ENCODE measurements around the gene ODC1. TPM values are rescaled to one million over a fixed set of nuclear protein-coding genes. Genes with fewer than 3 reads are reported as not detected.

ODC1 gene
- total RNA-seq, 1 donor from 2014 or later = 103 TPM

DNA sequence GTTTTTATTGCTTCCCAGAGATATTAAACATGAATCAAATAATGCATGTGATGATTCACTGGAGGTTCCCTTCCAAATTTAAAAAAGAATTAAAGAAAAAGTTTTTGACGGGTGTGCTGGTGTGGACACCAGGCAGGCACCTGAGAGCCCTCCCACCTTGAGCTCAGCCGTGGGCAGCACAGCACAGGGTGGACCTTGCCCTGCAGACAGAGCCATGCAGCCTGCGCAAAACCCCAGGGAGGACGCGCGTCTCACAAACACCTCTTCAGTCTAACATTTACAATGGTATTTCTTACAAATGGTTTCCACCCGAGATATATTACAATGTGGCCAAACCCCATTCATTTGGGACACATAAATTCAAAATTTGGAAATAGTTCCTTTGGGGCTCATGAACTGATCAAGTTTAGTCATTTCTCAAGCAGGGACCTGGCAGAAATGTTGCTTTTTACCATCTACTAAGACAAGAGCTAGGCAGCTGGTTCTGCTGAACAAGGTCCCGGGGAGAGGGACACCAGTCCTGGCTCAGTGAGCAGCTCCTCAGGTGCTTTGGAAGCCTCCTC is 45.4 kb downstream of the ODC1 start:
- no peak for DNase-seq (ENCODE audit: extremely low read depth, low read depth, low spot score)

DNA sequence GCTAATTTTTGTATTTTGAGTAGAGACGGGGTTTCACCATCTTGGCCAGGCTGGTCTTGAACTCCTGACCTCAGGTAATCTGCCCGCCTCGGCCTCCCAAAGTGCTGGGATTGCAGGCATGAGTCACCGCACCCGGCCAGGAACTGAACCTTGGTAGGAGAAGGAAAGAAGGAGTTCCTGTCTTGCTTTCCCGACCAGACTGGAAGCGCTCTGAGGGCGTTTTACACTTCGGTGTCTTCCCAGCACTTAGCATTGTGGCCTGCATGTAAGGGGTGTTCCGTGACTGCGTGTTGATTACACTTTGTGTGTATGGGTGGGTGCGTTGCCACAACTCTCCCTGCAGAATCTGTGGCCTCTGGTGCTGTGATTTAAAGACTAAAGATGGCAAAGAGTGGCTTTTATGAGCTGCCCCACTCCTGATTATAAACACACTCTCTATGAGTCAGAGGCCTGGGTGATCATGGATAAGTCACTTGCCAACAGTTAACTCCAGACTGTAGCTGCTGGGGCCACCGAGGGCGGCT is 46.0 kb downstream of the ODC1 start:
- no peak for DNase-seq (ENCODE audit: extremely low read depth, low read depth, low spot score)

DNA sequence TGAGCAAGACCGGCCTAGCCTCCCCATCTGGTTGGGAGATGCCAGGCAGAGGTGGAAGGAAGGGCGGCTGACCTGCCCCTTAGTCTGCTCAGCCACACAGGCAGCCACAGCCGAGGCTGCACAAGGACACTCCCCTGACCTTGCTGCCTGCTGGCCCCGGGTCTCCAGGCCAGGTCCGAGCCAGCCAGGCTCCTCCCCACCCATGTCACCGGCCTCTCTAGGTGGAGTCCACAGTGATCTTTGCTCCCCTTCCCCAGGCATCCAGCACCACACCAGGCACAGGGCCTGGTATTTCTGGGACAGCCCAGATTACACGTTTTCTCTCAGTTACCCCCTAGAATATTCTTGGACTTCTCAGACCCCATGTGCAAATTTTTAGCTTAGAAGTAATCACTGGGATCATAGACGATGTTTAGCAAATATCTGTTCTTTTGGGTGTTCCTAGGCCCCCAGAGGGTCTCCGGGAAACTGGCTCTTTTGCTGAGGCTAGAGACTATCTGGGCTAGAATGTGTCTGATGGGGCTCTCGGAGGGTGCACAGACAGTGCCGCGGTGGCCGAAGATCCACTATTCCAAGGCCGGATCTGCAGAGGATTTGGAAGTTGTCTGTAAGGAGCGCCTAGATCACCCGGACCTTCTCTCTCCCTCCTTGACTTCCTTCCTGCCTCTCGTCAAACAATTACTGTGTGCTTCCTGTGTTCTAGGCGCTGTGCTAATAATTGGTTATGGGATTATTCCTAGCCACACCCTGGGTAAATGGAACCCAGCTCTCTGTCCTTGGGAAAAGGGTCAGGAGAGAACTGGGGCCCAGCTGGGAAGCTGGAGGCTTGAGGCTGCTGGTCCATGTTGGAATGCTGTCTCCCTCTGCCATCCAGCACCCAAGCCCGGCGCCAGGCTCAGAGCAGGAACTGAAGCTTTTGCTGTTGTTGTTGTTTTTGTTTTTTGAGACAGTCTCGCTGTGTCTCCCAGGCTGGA is 46.9 kb downstream of the ODC1 start:
- DNase-seq (ENCODE audit: extremely low read depth, low read depth, low spot score) = no peak

DNA sequence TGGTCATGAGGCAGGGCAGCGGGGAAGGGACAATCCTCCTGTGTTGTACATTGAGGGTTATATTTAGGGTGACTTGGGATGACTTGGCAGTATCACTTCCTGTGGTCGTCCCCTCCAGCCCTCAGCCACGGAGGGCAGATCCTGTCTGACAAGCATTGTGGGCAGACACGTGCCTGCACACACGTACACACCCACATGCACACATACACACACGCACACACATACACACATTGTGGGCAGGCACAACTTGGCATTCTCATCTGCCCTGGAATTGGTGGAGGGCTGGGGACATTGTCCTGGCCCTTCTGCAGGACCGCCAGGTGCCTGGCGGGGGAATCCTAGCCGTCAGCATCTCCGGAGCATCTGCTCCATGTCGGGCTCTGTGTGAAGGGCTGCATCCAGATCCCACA is 47.6 kb downstream of the ODC1 start:
- no peak for DNase-seq (ENCODE audit: extremely low read depth, low read depth, low spot score)

DNA sequence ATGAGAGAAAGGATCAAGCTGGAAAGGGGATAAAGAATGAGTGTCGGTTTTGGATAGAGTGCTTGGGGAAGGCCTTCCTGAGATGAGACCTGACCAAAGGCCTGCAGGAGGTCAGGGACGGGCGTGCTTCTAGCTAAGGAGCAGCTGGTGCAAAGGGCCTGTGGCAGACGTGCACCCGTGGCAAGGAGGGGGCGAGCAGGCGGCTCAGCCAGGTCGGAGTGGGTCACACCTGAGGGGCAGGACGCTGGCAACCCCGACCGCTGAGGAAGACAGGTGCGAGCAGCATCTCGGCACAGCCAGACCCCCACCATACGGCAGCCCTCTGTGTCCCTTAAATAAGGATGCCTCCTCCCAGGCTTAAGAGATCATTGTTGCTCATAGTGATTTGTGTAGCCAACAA is 48.1 kb downstream of the ODC1 start:
- DNase-seq (ENCODE audit: extremely low read depth, low read depth, low spot score) = no peak

DNA sequence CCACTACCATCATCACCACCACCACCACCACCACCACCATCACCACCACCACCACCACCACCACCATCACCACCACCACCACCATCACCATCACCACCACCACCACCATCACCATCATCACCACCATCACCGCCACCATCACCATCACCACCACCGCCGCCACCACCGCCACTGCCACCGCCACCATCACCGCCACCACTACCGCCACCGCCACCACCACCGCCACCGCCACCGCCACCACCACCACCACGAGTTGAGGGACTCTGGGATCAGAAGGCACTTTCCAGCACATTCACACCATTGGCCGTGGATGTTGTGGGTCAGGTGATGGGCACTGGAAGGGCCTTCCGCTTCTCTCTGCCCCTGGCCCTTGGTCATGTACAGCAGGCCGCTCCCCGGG is 48.8 kb downstream of the ODC1 start:
- no peak for DNase-seq (ENCODE audit: extremely low read depth, low read depth, low spot score)

DNA sequence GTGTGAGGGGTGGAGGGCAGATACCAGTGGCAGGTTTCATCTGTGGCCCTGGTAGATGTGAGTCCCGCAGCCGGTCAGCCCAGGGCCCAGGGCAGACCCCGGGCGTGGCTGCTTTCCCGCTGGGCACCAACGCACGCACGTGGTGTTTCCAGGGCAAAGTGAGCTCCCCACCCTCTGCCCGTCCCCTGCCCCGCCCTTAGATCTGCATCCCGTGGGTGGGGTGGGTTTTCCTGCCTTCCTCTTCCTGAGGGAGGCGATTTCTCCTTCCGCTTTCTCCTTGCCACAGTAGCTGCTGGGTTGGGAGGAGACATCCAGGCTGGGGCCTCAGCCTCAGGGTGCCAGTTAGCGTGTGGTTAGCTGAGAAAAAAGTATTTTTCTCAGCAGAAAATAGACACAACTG is 49.6 kb downstream of the ODC1 start:
- no peak for DNase-seq (ENCODE audit: extremely low read depth, low read depth, low spot score)

DNA sequence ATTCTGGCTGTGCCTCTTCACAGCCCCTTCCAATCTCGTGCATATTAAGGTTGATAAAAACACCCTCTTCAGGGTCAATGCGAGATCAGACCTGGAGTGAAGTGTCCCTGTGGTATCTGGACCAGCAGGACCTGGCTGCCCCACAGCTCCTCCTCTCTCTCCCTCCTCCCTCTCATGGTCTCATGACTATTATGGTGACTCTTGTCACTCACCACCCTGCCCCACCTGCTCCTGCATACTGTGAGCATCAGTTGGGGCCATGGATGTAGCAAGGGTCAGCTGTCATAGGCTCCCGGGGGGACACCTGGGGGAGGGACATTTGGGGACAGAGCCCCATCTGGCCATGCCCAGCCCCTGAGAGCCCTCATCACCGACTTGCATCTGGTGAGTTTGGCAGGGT is 50.2 kb downstream of the ODC1 start:
- DNase-seq (ENCODE audit: extremely low read depth, low read depth, low spot score) = no peak

DNA sequence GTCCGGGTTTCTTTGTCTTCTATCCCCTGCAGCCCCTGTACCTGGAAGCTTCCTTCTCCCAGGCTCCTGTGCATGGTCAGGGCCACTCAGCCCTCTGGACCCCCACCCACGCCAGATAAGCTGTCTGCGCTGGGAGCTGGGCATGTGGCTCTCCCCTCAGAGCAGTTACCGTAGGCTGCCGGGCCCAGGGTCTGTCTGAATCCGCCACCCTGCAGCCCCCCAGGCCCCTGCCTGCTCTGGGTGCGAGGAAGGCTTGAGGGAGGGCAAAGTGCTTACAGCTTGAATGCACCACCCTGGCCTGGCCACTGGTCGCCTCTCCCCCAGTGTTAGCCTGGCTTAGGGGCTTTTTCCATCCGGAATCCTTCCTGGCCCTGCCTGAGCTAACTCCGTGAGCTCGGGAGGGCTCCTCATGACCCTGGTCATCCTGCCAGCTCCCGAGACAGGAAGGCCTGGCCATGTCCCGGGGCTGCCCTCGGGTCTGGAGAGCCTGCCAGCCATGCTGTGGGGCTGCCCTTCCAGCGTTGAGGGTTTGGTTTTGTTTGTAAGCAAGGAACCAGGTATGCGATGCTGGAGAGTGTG is 50.7 kb downstream of the ODC1 start:
- no peak for DNase-seq (ENCODE audit: extremely low read depth, low read depth, low spot score)

DNA sequence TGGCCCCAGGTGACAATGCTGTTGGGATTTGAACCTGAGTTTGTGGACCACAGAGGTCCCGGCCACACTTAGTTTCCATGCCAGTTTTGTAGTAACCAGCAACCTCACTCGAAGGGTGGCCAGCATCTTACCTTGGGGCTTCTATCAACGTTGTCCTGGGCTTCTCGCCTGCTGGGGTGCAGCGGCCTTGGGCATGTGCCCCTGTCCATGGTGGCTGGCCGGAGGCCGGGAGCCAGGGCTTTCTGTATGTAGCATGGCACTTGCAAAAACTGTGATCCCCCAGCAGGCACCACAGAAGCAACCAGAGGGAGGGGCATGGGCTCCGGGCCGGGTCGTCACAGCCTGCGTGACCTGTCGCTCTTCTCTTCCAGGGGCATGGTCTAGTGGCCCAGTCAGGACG is 51.7 kb downstream of the ODC1 start:
- DNase-seq (ENCODE audit: extremely low read depth, low read depth, low spot score) = no peak

DNA sequence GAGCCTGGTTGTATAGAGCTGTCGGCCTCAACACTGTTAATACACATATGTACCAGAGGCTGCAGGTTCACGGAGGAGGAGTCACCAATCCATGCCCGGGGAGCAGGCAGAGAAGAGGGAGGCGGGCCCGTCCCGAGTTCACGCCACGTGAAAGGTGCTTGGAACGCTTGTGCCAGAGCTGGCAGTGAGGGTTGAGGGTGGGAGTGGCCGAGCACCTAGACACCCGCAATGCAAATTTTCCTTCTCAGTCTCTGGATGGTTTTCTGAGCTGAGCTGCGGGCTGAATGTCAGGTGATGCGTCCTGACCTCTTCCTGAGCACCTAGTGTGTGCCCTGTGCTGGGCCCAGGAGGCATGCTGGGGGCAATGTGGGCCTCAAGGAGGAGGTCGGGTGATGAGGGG is 52.2 kb downstream of the ODC1 start:
- DNase-seq (ENCODE audit: extremely low read depth, low read depth, low spot score) = no peak

DNA sequence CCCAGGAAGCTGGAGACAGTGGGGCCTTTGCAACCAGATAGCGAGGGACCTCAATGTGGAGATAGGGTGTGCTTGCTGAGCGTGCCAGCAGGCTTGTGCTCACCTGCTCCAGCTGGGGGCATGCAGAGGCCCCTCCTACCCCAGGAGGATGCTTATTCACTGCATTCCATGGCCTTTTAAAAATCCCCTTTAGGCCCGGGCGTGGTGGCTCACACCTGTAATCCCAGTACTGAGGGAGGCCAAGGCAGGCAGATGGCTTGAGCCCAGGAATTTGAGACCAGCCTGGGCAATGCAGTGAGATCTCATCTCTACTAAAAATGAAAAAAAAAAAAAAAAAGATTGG is 54.5 kb downstream of the ODC1 start:
- DNase-seq (ENCODE audit: extremely low read depth, low read depth, low spot score) = no peak

DNA sequence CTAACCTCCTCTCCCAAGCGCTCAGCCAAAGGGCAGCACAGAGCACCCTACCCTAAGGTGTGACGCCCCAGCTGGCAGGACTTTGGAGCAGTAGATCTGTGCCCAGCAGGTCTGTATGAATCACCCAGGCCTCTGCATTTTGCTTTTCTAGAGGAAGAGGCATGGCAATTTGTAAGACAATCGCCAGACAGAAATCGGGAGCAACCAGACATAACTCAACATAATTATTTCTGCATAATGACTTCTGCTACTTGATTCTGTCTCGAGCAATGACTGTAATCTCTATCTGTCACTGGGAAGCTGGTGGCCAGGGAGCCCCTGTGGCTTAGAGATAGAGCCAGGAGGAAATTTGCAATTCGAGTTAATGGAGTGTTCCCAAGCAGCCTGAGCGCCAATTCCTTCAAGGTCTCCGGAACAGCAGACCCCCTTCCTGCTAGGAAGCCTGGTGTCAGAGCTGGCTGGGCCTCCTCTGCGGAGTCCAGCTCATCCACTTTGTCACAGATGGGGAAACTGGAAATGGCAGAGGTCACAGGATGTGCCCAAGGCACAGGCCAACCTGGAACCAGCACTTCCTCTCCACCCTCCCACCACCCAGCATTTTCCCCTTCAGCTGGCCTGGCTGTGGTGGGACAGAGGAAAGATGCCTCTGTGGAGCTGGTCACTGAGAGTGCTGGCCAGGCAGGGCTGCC is 55.0 kb downstream of the ODC1 start:
- no peak for DNase-seq (ENCODE audit: extremely low read depth, low read depth, low spot score)

DNA sequence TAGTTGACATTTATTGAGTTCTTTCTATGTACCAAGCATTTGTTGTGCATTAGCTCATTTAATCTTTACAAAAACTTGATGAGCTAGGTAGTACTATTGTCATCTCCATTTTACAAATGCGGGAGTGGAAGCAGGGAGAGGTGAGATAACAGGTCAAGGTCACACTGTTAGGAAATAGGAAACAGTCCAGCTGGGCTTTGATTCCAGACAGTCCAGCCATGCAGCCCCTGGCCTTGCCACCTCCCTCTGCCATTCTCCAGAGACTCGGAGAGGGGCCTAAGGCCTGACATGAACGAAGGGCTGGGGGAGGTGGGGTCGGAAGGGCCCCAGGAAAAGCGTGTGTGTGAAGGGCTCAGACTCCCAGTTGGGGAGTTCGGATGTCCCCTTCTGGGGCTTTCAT is 55.6 kb downstream of the ODC1 start:
- DNase-seq (ENCODE audit: extremely low read depth, low read depth, low spot score) = no peak

DNA sequence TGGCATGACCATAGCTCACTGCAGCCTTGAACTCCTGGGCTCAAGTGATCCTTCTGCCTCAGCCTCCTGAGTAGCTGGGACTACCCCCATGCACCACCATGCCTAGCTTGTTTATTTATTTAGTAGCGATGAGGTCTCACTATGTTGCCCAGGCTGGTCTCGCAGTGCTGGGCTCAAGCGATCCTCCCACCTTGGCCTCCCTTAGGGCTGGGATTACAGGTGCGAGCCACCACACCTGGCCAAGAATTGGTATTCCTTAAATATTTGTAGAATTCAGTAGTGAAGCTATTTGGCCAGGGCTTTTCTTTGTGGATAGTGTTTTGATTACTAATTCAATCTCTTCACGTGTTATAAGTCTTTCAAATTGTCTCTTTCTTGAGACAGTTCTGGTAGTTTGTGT is 56.0 kb downstream of the ODC1 start:
- DNase-seq (ENCODE audit: extremely low read depth, low read depth, low spot score) = no peak

DNA sequence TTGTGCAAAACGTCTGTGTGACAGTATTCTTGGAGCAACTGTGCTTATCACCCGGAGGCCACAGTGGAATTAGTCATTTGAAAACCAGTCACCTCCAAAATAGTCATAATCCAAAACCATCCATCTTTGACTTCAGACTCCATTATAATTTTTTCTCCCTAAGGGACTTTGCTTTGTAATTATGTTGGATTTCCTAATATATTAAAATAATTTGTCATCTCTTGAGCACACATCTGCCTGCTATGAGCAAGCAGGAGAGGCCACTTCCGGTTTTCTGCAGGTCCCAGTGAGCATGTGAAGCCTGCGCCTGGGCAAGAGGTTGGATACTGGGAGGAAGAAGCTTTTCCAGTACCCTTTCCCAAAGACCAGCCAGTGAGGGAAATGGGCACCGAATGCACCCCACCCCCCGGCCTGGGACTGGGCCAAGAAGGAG is 57.7 kb downstream of the ODC1 start:
- no peak for DNase-seq (ENCODE audit: extremely low read depth, low read depth, low spot score)

Other genes with a start within 250 kb of the ODC1 start
- gene HPCAL1, start 145.4 kb downstream of the ODC1 start, total RNA-seq = 114 and 164 TPM in 2 replicates
- 22.5 and 25.1 TPM in 2 replicates for gene NOL10, start 241.6 kb upstream of the ODC1 start, total RNA-seq

Data from glomerular endothelial cell (primary cell).